GM13976 (cell line): ENCODE data around the gene PIK3AP1.

Experiments used
- DNase-seq: peaks from one replicate; pipeline ENCODE4 v3.0.0; 2012; ENCODE audit warnings: low spot score
- CTCF ChIP-seq: IDR thresholded peaks from 2 replicates; pipeline ENCODE4 v1.5.1; 2012; ENCODE audit warnings: borderline replicate concordance, mild to moderate bottlenecking; ENCODE audit not compliant: insufficient read depth; ENCODE audit errors: extremely low read depth, missing control alignments, control extremely low read depth
- in situ Hi-C: fragments of 300-500 bp; cut with MboI; formaldehyde crosslinking; loops from one replicate; pipeline ENCODE4 v1.12.0; 2022; ENCODE audit warnings: low sequenced_read_pairs, mixed read lengths, inconsistent platforms; ENCODE audit not compliant: unreplicated experiment

Gene PIK3AP1

GRCh38 chr10:96573036-96573435 is 147.3 kb downstream of the PIK3AP1 start:
- no peak for TF ChIP-seq CTCF
- DNase-seq: no peak
- in situ Hi-C loops: no loop called here

DNA sequence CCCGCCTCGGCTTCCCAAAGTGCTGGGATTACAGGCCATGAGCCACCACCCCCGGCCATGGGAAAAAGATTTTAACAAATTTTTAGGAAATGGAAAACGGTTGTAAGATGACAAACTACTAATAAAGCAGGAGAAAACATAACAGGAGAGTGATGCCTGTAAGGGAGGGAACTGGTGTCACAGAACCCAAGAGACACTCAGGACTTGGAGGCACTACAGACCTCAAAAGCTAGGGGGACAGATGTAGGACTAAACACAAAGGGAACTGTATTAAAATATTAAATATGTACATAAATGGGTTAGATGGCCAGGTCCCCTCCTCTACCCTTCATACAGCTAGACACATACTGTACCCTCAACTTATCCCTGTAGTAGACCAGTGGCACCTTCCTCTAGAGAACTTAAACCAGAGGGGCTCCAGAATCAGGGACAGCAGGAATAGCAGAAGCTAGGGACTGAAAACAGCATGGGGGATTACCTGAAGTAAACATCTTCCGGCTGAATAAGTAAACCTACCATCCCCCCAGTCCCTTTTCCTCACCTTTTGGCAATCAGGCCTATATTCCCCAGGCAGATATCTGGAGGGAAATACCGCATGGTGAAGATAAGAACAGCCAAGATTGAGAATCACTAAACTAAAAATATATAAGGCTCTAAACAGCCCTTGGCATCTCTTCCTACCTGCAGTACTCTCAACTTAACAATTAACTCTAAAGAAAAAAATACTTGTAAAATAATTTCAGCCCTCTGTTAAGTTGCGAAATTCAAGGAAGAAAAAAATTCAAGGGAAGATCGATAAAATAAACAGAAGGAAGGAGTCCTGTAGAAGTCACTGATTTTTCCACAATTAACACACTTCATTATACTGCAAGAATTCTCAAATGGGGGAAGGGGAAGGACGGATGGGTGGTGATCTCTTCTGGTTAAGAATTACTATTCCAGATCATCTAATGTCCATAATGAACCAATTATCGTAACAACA is 149.0 kb downstream of the PIK3AP1 start:
- in situ Hi-C loops: no loop called here
- TF ChIP-seq CTCF: no peak
- no peak for DNase-seq

DNA sequence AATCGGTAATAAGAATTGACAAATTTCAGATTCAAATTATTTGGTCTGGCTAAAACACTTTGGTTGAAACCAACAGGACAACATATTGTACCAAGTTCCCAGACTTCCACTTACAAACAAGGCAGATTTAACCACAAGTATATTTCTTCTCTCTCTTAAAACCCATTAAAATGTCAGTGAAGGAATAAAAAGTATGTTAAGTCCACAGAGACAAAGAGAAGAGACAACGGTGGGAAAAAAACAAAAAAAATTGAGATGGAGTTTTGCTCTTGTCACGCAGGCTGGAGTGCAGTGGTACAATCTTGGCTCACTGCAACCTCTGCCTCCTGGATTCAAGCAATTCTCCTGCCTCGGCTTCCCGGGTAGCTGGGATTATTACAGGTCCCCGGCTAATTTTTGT is 149.8 kb downstream of the PIK3AP1 start:
- no peak for DNase-seq
- no peak for TF ChIP-seq CTCF
- in situ Hi-C loops: no loop called here

DNA sequence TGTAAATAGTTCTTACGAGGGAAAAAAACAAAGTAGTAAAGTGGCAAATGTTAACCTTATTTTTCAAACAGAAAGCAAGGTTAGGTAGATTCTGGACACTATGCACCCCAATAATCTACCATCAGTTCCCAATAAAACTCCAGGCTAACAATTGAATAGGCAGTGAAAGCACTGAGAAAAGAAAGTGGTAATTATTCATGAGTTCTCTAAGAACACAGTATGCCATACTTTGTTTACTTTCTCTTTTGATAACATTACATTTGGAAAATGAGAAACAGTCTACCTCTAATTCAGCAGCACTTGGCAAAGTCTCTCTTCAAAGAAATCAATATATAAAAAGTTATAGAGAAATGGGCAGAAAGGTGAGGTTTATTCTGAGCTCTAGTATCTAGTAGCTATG is 151.9 kb downstream of the PIK3AP1 start:
- DNase-seq: no peak
- TF ChIP-seq CTCF: no peak
- in situ Hi-C loops: no loop called here

DNA sequence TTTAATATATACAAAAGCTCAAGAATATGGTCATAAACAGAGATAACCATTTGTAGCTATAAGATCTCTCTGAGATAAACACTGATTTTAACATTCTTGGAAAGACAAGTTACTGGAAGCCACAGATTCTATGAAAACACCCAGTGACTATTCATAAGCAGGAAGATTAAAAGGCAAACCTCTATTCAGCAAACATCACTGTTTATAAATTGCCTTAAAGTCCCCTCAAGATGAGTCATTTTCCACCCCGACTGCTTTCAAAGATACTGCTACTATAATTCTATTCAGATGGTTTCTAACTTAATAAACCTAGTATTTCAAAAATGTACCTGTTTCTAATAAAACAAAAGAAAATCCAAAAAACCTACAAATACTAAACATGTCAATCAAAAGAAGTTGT is 154.5 kb downstream of the PIK3AP1 start:
- peak; percentile 28 for DNase-seq
- no peak for TF ChIP-seq CTCF
- in situ Hi-C loops: no loop called here

DNA sequence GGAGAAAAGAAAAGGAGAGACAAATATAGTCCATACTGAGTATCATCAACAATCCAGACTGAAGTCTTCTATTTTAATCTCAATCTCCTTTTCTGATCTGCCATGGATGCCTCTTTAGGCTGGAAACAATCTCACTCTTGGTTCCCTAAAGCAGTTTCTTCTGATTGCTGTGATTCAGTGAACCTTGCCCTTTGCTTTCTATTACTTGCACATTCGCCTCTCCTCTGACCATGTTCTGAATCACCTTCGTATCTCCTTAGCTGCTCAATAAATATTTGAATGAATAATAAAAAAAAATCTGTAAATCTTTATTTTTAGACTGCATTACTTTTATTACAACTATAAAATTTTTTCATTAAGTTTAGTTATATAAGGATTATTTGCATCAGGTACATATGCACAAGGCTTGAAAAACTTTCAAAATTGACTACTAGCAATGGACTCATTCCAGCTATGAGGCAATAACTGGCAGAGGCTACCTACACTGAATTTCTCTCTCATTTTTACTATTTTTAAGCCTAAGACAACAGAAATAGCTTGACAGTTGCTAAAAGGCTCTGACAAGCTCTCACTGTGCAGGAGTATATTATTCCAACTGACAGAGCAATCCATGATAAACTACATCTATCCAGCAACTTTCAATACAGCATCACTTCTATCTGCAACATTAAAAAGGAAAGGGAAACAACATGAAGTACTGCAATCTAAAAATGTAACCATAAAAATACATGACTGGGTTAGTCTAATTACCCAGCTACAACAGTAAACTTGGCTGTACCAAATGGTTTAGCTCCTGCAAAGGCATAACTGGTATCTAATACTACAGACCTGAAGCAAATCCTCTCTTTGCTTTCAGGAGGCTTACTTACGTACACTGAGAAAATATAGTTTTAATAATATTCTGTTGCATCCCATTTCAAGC is 159.1 kb downstream of the PIK3AP1 start:
- no peak for DNase-seq
- in situ Hi-C loops: no loop called here
- no peak for TF ChIP-seq CTCF
